ENCODE measurements around the gene NLRC3. TPM values are rescaled to one million over a fixed set of nuclear protein-coding genes. Genes with fewer than 3 reads are reported as not detected.

NLRC3 gene
- total and polyA plus RNA-seq, 2 experiments from 2014 or later = 0.11 TPM; not detected in 1

DNA sequence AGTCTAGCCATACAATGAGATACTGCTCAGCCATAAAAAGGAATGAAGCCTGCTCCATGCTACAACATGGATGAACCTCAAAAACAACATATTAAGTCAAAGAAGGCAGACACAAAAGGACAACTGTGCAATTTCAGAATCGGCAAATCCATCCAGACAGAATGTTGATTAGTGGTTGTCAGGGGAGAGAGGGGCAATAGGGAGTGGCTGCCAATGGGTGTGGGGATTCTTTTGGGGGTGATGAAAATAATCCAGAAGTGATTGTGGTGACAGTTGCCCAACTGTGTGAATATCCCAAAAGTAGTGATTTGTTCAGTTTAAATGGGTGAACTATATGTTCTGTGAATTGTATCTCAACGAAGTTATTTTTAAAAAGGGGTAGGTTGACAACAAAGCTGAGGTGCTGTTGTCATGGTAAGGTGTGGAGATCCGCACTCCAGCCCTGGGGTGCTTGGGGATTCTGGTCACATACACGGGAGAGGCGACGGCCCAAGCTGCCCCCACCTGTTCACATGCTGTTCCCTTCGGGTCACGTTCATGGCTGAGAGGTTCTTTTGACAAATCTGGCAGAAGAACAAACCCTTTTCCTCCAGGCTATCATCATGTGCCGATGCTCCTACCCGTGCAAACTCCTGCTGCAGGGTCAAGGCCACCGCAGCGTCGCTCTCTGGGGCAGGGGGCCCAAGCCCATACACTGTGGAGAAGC, 24.6 kb upstream of the NLRC3 start:
- no peak for DNase-seq
- no peaks in the 10 kb centered on the region for H3K79me2 ChIP-seq (ENCODE audit: insufficient read depth)
- H3K9me3 ChIP-seq (ENCODE audit: low read depth) = no peaks in the 10 kb centered on the region
- H3K4me1 ChIP-seq (ENCODE audit: insufficient read depth) = no peaks in the 10 kb centered on the region
- no peak overlapping the region for H3K4me2 ChIP-seq (ENCODE audit: unreplicated experiment)
- H3K9ac ChIP-seq = no peak overlapping the region
- no peak overlapping the region for H3K27ac ChIP-seq
- H3K9me2 ChIP-seq (ENCODE audit: insufficient read depth) = no peaks in the 10 kb centered on the region
- no peak overlapping the region for H2AFZ ChIP-seq
- H3F3A ChIP-seq (ENCODE audit: insufficient read depth) = no peaks in the 10 kb centered on the region
- 98% methylated on average over 13 of the region's 13 CpGs for WGBS, 2 experiments (ENCODE audit: low coverage in 1 of 2, low lambda C conversion rate in 2 of 2, missing lambda C conversion rate in 2 of 2)
- no peak for TF ChIP-seq EZH2 (IDR thresholded peaks at IDR 0.05; ENCODE audit: insufficient read depth, poor library complexity, severe bottlenecking)
- TF ChIP-seq EZH2phosphoT487 (IDR thresholded peaks at IDR 0.05; ENCODE audit: insufficient read depth, low read depth) = no peak
- H3K4me3 ChIP-seq = no peak overlapping the region
- no peaks in the 10 kb centered on the region for H4K20me1 ChIP-seq (ENCODE audit: insufficient read depth)
- H3K36me3 ChIP-seq (ENCODE audit: low read depth) = no peaks in the 10 kb centered on the region
- H3K27me3 ChIP-seq (replicated peaks; ENCODE audit: insufficient read depth) = no peaks in the 10 kb centered on the region
- in situ Hi-C loops (cut with MboI) = no loop called here

DNA sequence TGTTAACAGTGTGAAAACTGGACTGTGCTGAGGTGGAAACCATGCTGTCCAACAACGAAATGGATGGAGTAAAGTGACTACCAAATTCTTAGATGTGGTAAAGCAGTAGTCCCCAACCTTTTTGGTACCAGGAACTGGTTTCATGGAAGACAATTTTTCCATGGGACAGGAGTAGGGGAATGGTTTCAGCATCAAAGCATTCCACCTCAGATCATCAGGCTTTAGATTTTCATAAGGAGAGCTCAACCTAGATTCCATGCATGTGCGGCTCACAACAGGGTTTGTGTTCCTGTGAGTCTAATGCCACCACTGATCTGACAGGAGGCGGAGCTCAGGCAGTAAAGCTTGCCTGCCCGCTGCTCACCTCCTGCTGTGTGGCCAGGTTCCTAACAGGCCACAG, 22.7 kb upstream of the NLRC3 start:
- Histone ChIP-seq H3K9me2 (ENCODE audit: insufficient read depth) (no peaks in the 10 kb centered on the region), H3K36me3 (ENCODE audit: low read depth) (no peaks in the 10 kb centered on the region), H3K9ac (no peak overlapping the region), H3K27me3 (replicated peaks; ENCODE audit: insufficient read depth) (no peaks in the 10 kb centered on the region), H3K4me3 (no peak overlapping the region), H3K4me2 (ENCODE audit: unreplicated experiment) (no peak overlapping the region), H3K9me3 (ENCODE audit: low read depth) (no peaks in the 10 kb centered on the region), H3K27ac (no peak overlapping the region), H3K4me1 (ENCODE audit: insufficient read depth) (no peaks in the 10 kb centered on the region), H4K20me1 (ENCODE audit: insufficient read depth) (no peaks in the 10 kb centered on the region), H3F3A (ENCODE audit: insufficient read depth) (no peaks in the 10 kb centered on the region), H2AFZ (no peak overlapping the region), H3K79me2 (ENCODE audit: insufficient read depth) (no peaks in the 10 kb centered on the region)
- in situ Hi-C loops (cut with MboI) = no loop called here
- TF ChIP-seq EZH2phosphoT487 (IDR thresholded peaks at IDR 0.05; ENCODE audit: insufficient read depth, low read depth) (no peak), EZH2 (IDR thresholded peaks at IDR 0.05; ENCODE audit: insufficient read depth, poor library complexity, severe bottlenecking) (no peak)
- WGBS, 2 experiments (ENCODE audit: low coverage in 1 of 2, low lambda C conversion rate in 2 of 2, missing lambda C conversion rate in 2 of 2) = 97 to 99% methylated on average over 4 of the region's 4 CpGs
- no peak for DNase-seq

DNA sequence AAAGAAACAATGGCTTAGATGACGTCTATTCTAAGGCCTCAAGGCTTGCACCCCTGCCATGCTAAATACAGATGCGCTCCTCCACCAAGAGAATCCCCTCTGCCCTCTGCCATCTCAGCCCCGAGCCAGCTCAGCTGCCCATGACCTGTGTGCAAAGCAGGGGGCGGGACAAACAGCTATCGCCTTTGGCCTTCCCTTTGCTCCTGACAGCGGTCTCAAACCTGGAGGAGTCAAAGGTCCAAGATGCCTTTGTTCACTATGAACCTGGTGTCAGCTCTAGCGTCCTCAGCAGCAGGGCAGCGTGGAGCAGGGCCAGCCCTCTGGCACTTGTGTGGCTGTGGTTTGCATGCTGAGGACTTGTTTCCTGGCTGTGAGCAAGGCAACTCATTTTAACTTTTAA, 21.9 kb upstream of the NLRC3 start:
- Histone ChIP-seq H3K79me2 (ENCODE audit: insufficient read depth) (no peaks in the 10 kb centered on the region), H3K9me2 (ENCODE audit: insufficient read depth) (no peaks in the 10 kb centered on the region), H2AFZ (no peak overlapping the region), H3K4me1 (ENCODE audit: insufficient read depth) (no peaks in the 10 kb centered on the region), H3K36me3 (ENCODE audit: low read depth) (no peaks in the 10 kb centered on the region), H3K4me2 (ENCODE audit: unreplicated experiment) (no peak overlapping the region), H3K9me3 (ENCODE audit: low read depth) (no peaks in the 10 kb centered on the region), H3K9ac (no peak overlapping the region), H4K20me1 (ENCODE audit: insufficient read depth) (no peaks in the 10 kb centered on the region), H3K27me3 (replicated peaks; ENCODE audit: insufficient read depth) (no peaks in the 10 kb centered on the region), H3F3A (ENCODE audit: insufficient read depth) (no peaks in the 10 kb centered on the region), H3K4me3 (no peak overlapping the region), H3K27ac (no peak overlapping the region)
- no peak for DNase-seq
- in situ Hi-C loops (cut with MboI) = no loop called here
- TF ChIP-seq EZH2 (IDR thresholded peaks at IDR 0.05; ENCODE audit: insufficient read depth, poor library complexity, severe bottlenecking) = no peak
- TF ChIP-seq EZH2phosphoT487 (IDR thresholded peaks at IDR 0.05; ENCODE audit: insufficient read depth, low read depth) = no peak
- 95 to 98% methylated on average over 8 of the region's 8 CpGs for WGBS, 2 experiments (ENCODE audit: low coverage in 1 of 2, low lambda C conversion rate in 2 of 2, missing lambda C conversion rate in 2 of 2)

DNA sequence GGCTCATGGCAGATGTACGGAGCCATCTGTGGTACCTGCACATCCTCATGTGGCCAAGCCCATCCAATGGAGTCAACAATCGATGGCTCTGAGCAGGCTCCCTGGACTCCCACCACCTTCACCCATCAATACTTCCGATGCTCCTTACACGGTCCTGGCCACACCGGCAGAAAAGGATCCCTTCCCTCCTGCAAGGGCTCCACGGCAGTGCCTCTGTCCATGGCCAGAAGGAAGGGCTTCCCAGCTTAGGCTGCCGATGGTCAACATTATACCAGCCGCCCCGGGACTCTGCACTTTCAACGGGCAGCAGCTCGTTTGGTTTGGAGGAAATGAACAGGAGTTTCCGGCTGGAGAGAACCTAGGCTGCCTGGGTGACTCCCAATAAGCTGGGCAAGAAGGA, 21.0 kb upstream of the NLRC3 start:
- Histone ChIP-seq H3K9me2 (ENCODE audit: insufficient read depth) (no peaks in the 10 kb centered on the region), H3K4me3 (no peak overlapping the region), H3K9me3 (ENCODE audit: low read depth) (no peaks in the 10 kb centered on the region), H3F3A (ENCODE audit: insufficient read depth) (no peaks in the 10 kb centered on the region), H3K27ac (no peak overlapping the region), H3K36me3 (ENCODE audit: low read depth) (no peaks in the 10 kb centered on the region), H3K4me1 (ENCODE audit: insufficient read depth) (no peaks in the 10 kb centered on the region), H3K9ac (no peak overlapping the region), H3K27me3 (replicated peaks; ENCODE audit: insufficient read depth) (no peaks in the 10 kb centered on the region), H3K4me2 (ENCODE audit: unreplicated experiment) (no peak overlapping the region), H3K79me2 (ENCODE audit: insufficient read depth) (no peaks in the 10 kb centered on the region), H2AFZ (no peak overlapping the region), H4K20me1 (ENCODE audit: insufficient read depth) (no peaks in the 10 kb centered on the region)
- no peak for DNase-seq
- WGBS, 2 experiments (ENCODE audit: low coverage in 1 of 2, low lambda C conversion rate in 2 of 2, missing lambda C conversion rate in 2 of 2) = 95 to 97% methylated on average over 12 of the region's 12 CpGs
- in situ Hi-C loops (cut with MboI) = no loop called here
- TF ChIP-seq EZH2phosphoT487 (IDR thresholded peaks at IDR 0.05; ENCODE audit: insufficient read depth, low read depth) (no peak), EZH2 (IDR thresholded peaks at IDR 0.05; ENCODE audit: insufficient read depth, poor library complexity, severe bottlenecking) (no peak)
